Measurements from ENCODE around the gene SLC5A10.

DNA sequence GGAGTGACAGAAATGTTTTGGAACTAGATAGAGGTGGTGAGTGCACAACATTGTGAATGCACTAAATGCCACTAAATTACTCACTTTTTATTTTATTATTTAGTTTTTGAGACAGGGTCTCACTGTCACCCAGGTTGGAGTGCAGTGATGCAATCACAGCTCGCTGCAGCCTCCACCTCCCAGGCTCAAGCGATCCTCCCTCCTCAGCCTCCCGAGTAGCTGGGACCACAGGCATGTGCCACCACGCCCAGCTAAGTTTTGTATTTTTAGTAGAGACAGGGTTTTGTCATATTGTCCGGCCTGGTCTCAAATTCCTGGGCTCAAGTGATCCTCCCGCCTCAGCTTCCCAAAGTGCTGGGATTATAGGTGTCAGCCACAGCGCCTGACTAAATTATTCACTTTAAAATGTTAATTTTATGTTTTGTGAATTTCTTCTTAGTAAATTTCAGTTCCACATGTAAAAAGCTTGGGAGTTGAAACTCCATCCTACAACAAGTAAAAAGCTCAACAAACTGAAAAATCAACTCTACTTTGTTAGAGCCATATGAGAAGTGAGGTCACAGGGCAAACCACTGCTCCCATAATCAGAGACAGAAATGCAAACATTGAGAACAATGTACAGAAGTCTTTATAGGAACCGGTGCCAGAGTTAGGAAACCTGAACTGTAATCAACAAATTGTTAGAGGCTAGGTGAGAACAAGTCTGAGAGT is 13.8 kb upstream of the SLC5A10 start:
- TF ChIP-seq, protein P1, sequence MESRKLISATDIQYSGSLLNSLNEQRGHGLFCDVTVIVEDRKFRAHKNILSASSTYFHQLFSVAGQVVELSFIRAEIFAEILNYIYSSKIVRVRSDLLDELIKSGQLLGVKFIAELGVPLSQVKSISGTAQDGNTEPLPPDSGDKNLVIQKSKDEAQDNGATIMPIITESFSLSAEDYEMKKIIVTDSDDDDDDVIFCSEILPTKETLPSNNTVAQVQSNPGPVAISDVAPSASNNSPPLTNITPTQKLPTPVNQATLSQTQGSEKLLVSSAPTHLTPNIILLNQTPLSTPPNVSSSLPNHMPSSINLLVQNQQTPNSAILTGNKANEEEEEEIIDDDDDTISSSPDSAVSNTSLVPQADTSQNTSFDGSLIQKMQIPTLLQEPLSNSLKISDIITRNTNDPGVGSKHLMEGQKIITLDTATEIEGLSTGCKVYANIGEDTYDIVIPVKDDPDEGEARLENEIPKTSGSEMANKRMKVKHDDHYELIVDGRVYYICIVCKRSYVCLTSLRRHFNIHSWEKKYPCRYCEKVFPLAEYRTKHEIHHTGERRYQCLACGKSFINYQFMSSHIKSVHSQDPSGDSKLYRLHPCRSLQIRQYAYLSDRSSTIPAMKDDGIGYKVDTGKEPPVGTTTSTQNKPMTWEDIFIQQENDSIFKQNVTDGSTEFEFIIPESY (IDR thresholded peaks at IDR 0.05; ENCODE audit: borderline replicate concordance, low read depth), result no peak
- TF ChIP-seq, protein P2, sequence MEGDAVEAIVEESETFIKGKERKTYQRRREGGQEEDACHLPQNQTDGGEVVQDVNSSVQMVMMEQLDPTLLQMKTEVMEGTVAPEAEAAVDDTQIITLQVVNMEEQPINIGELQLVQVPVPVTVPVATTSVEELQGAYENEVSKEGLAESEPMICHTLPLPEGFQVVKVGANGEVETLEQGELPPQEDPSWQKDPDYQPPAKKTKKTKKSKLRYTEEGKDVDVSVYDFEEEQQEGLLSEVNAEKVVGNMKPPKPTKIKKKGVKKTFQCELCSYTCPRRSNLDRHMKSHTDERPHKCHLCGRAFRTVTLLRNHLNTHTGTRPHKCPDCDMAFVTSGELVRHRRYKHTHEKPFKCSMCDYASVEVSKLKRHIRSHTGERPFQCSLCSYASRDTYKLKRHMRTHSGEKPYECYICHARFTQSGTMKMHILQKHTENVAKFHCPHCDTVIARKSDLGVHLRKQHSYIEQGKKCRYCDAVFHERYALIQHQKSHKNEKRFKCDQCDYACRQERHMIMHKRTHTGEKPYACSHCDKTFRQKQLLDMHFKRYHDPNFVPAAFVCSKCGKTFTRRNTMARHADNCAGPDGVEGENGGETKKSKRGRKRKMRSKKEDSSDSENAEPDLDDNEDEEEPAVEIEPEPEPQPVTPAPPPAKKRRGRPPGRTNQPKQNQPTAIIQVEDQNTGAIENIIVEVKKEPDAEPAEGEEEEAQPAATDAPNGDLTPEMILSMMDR (IDR thresholded peaks at IDR 0.05), result no peak
- TF ChIP-seq EZH2phosphoT487 (IDR thresholded peaks at IDR 0.05; ENCODE audit: borderline replicate concordance, low read depth) (no peak), POLR2AphosphoS5 (IDR thresholded peaks at IDR 0.05; ENCODE audit: low read depth, low read length) (no peak), TAF1 (IDR thresholded peaks at IDR 0.05; ENCODE audit: borderline replicate concordance, low read depth, low read length) (no peak), RXRA (IDR thresholded peaks at IDR 0.05; ENCODE audit: borderline replicate concordance, low read depth) (no peak), SMC3 (IDR thresholded peaks at IDR 0.05; ENCODE audit: low read depth, low read length) (no peak), MEF2A (IDR thresholded peaks at IDR 0.05; ENCODE audit: borderline replicate concordance, low read depth) (no peak), RAD21 (IDR thresholded peaks at IDR 0.05; ENCODE audit: low read length) (no peak), MXI1 (IDR thresholded peaks at IDR 0.05; ENCODE audit: low read depth, low read length) (no peak), FOXM1 (IDR thresholded peaks at IDR 0.05; ENCODE audit: low read depth) (no peak)
- TF ChIP-seq, protein P3, sequence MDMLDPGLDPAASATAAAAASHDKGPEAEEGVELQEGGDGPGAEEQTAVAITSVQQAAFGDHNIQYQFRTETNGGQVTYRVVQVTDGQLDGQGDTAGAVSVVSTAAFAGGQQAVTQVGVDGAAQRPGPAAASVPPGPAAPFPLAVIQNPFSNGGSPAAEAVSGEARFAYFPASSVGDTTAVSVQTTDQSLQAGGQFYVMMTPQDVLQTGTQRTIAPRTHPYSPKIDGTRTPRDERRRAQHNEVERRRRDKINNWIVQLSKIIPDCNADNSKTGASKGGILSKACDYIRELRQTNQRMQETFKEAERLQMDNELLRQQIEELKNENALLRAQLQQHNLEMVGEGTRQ (IDR thresholded peaks at IDR 0.05; ENCODE audit: borderline replicate concordance, low read depth, low read length), result no peak
- TF ChIP-seq, protein P4, sequence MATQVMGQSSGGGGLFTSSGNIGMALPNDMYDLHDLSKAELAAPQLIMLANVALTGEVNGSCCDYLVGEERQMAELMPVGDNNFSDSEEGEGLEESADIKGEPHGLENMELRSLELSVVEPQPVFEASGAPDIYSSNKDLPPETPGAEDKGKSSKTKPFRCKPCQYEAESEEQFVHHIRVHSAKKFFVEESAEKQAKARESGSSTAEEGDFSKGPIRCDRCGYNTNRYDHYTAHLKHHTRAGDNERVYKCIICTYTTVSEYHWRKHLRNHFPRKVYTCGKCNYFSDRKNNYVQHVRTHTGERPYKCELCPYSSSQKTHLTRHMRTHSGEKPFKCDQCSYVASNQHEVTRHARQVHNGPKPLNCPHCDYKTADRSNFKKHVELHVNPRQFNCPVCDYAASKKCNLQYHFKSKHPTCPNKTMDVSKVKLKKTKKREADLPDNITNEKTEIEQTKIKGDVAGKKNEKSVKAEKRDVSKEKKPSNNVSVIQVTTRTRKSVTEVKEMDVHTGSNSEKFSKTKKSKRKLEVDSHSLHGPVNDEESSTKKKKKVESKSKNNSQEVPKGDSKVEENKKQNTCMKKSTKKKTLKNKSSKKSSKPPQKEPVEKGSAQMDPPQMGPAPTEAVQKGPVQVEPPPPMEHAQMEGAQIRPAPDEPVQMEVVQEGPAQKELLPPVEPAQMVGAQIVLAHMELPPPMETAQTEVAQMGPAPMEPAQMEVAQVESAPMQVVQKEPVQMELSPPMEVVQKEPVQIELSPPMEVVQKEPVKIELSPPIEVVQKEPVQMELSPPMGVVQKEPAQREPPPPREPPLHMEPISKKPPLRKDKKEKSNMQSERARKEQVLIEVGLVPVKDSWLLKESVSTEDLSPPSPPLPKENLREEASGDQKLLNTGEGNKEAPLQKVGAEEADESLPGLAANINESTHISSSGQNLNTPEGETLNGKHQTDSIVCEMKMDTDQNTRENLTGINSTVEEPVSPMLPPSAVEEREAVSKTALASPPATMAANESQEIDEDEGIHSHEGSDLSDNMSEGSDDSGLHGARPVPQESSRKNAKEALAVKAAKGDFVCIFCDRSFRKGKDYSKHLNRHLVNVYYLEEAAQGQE (IDR thresholded peaks at IDR 0.05; ENCODE audit: low read depth, low read length), result no peak
